ENCODE data around the gene PIP5K1C.

PIP5K1C gene

GRCh38 chr19:3693025-3693925 is 7.0 kb downstream of the PIP5K1C start:
- no peak for DNase-seq (ENCODE audit: low spot score)

GRCh38 chr19:3692141-3693024 is 7.9 kb downstream of the PIP5K1C start:
- DNase-seq (ENCODE audit: low spot score) = no peak

- DNase-seq (ENCODE audit: low spot score) = no peak
Observed at GRCh38 chr19:3691726-3692125, 8.5 kb downstream of the PIP5K1C start.

GRCh38 chr19:3691372-3691716 is 8.9 kb downstream of the PIP5K1C start:
- no peak for DNase-seq (ENCODE audit: low spot score)

- no peak for DNase-seq (ENCODE audit: low spot score)
Observed at GRCh38 chr19:3690551-3691371, 9.5 kb downstream of the PIP5K1C start.

- DNase-seq (ENCODE audit: low spot score) = no peak
Observed at GRCh38 chr19:3687774-3688706, 12.2 kb downstream of the PIP5K1C start.

GRCh38 chr19:3687393-3687773 is 12.9 kb downstream of the PIP5K1C start:
- no peak for DNase-seq (ENCODE audit: low spot score)

- DNase-seq (ENCODE audit: low spot score) = no peak
Observed at GRCh38 chr19:3684817-3685410, 15.4 kb downstream of the PIP5K1C start.

GRCh38 chr19:3684054-3684816 is 16.0 kb downstream of the PIP5K1C start:
- no peak for DNase-seq (ENCODE audit: low spot score)

- no peak for DNase-seq (ENCODE audit: low spot score)
Observed at GRCh38 chr19:3683405-3684053, 16.7 kb downstream of the PIP5K1C start.

GRCh38 chr19:3682741-3683404 is 17.4 kb downstream of the PIP5K1C start:
- no peak for DNase-seq (ENCODE audit: low spot score)

GRCh38 chr19:3682286-3682685 is 18.0 kb downstream of the PIP5K1C start:
- DNase-seq (ENCODE audit: low spot score) = no peak

GRCh38 chr19:3680939-3681338 is 19.3 kb downstream of the PIP5K1C start:
- no peak for DNase-seq (ENCODE audit: low spot score)

GRCh38 chr19:3679581-3679980 is 20.7 kb downstream of the PIP5K1C start:
- no peak for DNase-seq (ENCODE audit: low spot score)

GRCh38 chr19:3679138-3679537 is 21.1 kb downstream of the PIP5K1C start:
- DNase-seq (ENCODE audit: low spot score) = no peak

- DNase-seq (ENCODE audit: low spot score) = no peak
Observed at GRCh38 chr19:3678188-3678587, 22.1 kb downstream of the PIP5K1C start.

- no peak for DNase-seq (ENCODE audit: low spot score)
Observed at GRCh38 chr19:3674784-3675543, 25.3 kb downstream of the PIP5K1C start.
